CD4-positive, alpha-beta memory T cell (primary cell): ENCODE results near the gene RILPL2. TPM values are rescaled to one million over a fixed set of nuclear protein-coding genes. Genes with fewer than 3 reads are reported as not detected.
"Not testable (repeated sequence)": the region's sequence is repeated elsewhere in the genome, so short reads cannot be mapped to it uniquely, and the experiment has no call there.

Source experiments
- CTCF ChIA-PET: fragments of 350-600 bp; sonication (Branson Sonifier 250); formaldehyde crosslinking; loops from one replicate; lab custom pipeline; 2021; ENCODE audit warnings: inconsistent platforms; ENCODE audit not compliant: partially characterized antibody; lab: Charles Lee
- POLR2A ChIA-PET: fragments of 350-600 bp; sonication (Branson Sonifier 250); formaldehyde crosslinking; loops from one replicate; lab custom pipeline; 2021; ENCODE audit not compliant: partially characterized antibody; lab: Charles Lee
- DNase-seq, 5 donors: peaks; one replicate each; pipeline versions ENCODE4 v3.0.0 to v3.0.0-alpha.2; 2020 to 2022; ENCODE audit warnings: mixed read lengths in 1 of 5
- H3K27ac ChIP-seq: one replicate; pipeline ENCODE4 v1.7.0; 2013; ENCODE audit warnings: low read depth, low read length
- H3K27me3 ChIP-seq: 2 replicates; pipeline ENCODE4 v1.7.0; 2013; ENCODE audit warnings: mild to moderate bottlenecking, low read length, moderate library complexity; ENCODE audit not compliant: insufficient read depth
- H3K36me3 ChIP-seq: 2 replicates; pipeline ENCODE4 v1.7.0; 2013; ENCODE audit warnings: mild to moderate bottlenecking, low read length, moderate library complexity; ENCODE audit not compliant: insufficient read depth
- H3K4me1 ChIP-seq: 2 replicates; pipeline ENCODE4 v1.7.0; 2013; ENCODE audit warnings: mild to moderate bottlenecking, low read length, moderate library complexity; ENCODE audit not compliant: insufficient read depth
- H3K4me3 ChIP-seq, 2 donors: one replicate each; pipeline ENCODE4 v1.7.0; 2013; ENCODE audit warnings: low read length in 2 of 2, mild to moderate bottlenecking in 1 of 2
- H3K9me3 ChIP-seq, 2 donors: one replicate each; pipeline ENCODE4 v1.7.0; 2013; ENCODE audit warnings: low read length in 2 of 2, control low read depth in 1 of 2; ENCODE audit not compliant: control insufficient read depth in 1 of 2
- H3K27ac Mint-ChIP-seq, 7 donors: one replicate each; pipeline ENCODE4 v1.8.0; 2020 to 2021; ENCODE audit warnings: mixed read lengths in 7 of 7, mild to moderate bottlenecking in 6 of 7, inconsistent platforms in 3 of 7, moderate library complexity in 3 of 7
- H3K27me3 Mint-ChIP-seq, 2 donors: one replicate each; pipeline ENCODE4 v1.8.0; 2020 to 2021; ENCODE audit warnings: mixed read lengths in 2 of 2
- H3K36me3 Mint-ChIP-seq, 2 donors: one replicate each; pipeline ENCODE4 v1.8.0; 2020 to 2021; ENCODE audit warnings: mixed read lengths in 2 of 2, inconsistent platforms in 1 of 2, mild to moderate bottlenecking in 1 of 2
- H3K4me1 Mint-ChIP-seq, 4 donors: one replicate each; pipeline ENCODE4 v1.8.0; 2020 to 2021; ENCODE audit warnings: mixed read lengths in 4 of 4, mild to moderate bottlenecking in 1 of 4
- H3K4me3 Mint-ChIP-seq, 8 donors: one replicate each; pipeline ENCODE4 v1.8.0; 2020 to 2021; ENCODE audit warnings: mixed read lengths in 8 of 8, mild to moderate bottlenecking in 7 of 8, moderate library complexity in 6 of 8, inconsistent platforms in 3 of 8
- H3K9me3 Mint-ChIP-seq, 8 donors: one replicate each; pipeline ENCODE4 v1.8.0; 2020 to 2021; ENCODE audit warnings: mixed read lengths in 8 of 8, mild to moderate bottlenecking in 5 of 8, inconsistent platforms in 3 of 8, moderate library complexity in 1 of 8
- intact Hi-C: fragments of 100-400 bp; cut with micrococcal nuclease; formaldehyde crosslinking; loops from one replicate; pipeline ENCODE4 v1.15.1; 2023
- polyA plus RNA-seq, 2 donors: library from polyadenylated mRNA; unstranded; fragments of 300-500 nt; fragmentation: Illumina TruSeq; gene quantifications; one replicate each; pipeline ENCODE4 v1.2.3, GENCODE V29; 2021
- total RNA-seq, 2 experiments: library from RNA; stranded (reverse); gene quantifications; one replicate each; pipeline ENCODE4 v1.2.3, GENCODE V29; 2021

Gene RILPL2
- total and polyA plus RNA-seq, 4 experiments from 2014 or later: 11.6 to 13.7 (median 12.6) TPM

GRCh38 chr12:123452276-123452550 is 15.7 kb upstream of the RILPL2 start:
- H3K9me3 Mint-ChIP-seq, H3K4me3 ChIP-seq, H3K27ac ChIP-seq, H3K27me3 Mint-ChIP-seq, DNase-seq, H3K36me3 Mint-ChIP-seq, intact Hi-C loops, H3K27me3 ChIP-seq, H3K9me3 ChIP-seq, H3K36me3 ChIP-seq: not testable (repeated sequence)
- POLR2A ChIA-PET: interaction anchor here (0.8 to 8.7 kb wide), 4 partner anchors 16 to 130 kb away, joined by 3 to 141 read pairs (median 3); partner anchors contain the start of genes KMT5A and RILPL2
- peak overlapping the region in 1 of 8 donors; percentile 25 for H3K4me3 Mint-ChIP-seq
- H3K4me1 Mint-ChIP-seq: peaks cover 12 to 26% (median 18%) of the 10 kb centered on the region in 4 donors
- H3K4me1 ChIP-seq: peaks cover 20% of the 10 kb centered on the region
- peak overlapping the region in 5 of 7 donors; percentile 35 to 88 (median 64) for H3K27ac Mint-ChIP-seq
- CTCF ChIA-PET: interaction anchor here (0.8 to 1.2 kb wide), 2 partner anchors 18 to 87 kb away, joined by 3 to 5 read pairs; partner anchors contain the start of gene SBNO1

GRCh38 chr12:123450636-123451035 is 14.2 kb upstream of the RILPL2 start:
- H3K36me3 Mint-ChIP-seq: no peaks in the 10 kb centered on the region
- DNase-seq: no peak
- H3K4me3 Mint-ChIP-seq: peak overlapping the region in 2 of 8 donors; percentile 6 to 25
- no peaks in the 10 kb centered on the region for H3K9me3 Mint-ChIP-seq
- H3K27me3 Mint-ChIP-seq: no peaks in the 10 kb centered on the region
- Histone ChIP-seq H3K9me3 (no peaks in the 10 kb centered on the region), H3K4me3 (no peak overlapping the region), H3K4me1 (peaks cover 33% of the 10 kb centered on the region), H3K27me3 (no peaks in the 10 kb centered on the region), H3K27ac (no peak overlapping the region), H3K36me3 (no peaks in the 10 kb centered on the region)
- ChIA-PET POLR2A (interaction anchor here (1.0 to 8.7 kb wide), 4 partner anchors 9 to 218 kb away, joined by 3 to 141 read pairs (median 3); partner anchors contain the start of genes MPHOSPH9, MTRFR and RILPL2), CTCF (interaction anchor here (1.1 kb wide), 1 partner anchor 19 kb away, joined by 3 read pairs; no protein-coding TSS in a partner anchor)
- H3K27ac Mint-ChIP-seq: peak overlapping the region in 5 of 7 donors; percentile 15 to 82 (median 66)
- peaks cover 18 to 35% (median 26%) of the 10 kb centered on the region in 4 donors for H3K4me1 Mint-ChIP-seq
- intact Hi-C loops: no loop called here

GRCh38 chr12:123449856-123450255 is 13.4 kb upstream of the RILPL2 start:
- Mint-ChIP-seq H3K27ac (peak overlapping the region; percentile 80 to 94 (median 84)), H3K36me3 (no peaks in the 10 kb centered on the region), H3K4me1 (peaks cover 22 to 39% (median 31%) of the 10 kb centered on the region in 4 donors), H3K4me3 (peak overlapping the region in 3 of 8 donors; percentile 23 to 39 (median 25)), H3K27me3 (no peaks in the 10 kb centered on the region), H3K9me3 (no peaks in the 10 kb centered on the region)
- H3K27me3 ChIP-seq: no peaks in the 10 kb centered on the region
- ChIA-PET CTCF (interaction anchor here (1.1 kb wide), 1 partner anchor 18 kb away, joined by 3 read pairs; no protein-coding TSS in a partner anchor), POLR2A (interaction anchor here (8.7 kb wide), 1 partner anchor 14 kb away, joined by 141 read pairs; the partner anchor contains the start of gene RILPL2)
- intact Hi-C loops: no loop called here
- H3K36me3 ChIP-seq: no peaks in the 10 kb centered on the region
- H3K4me1 ChIP-seq: peaks cover 38% of the 10 kb centered on the region
- no peak overlapping the region for H3K4me3 ChIP-seq
- H3K27ac ChIP-seq: peak overlapping the region; percentile 42
- no peak for DNase-seq
- no peaks in the 10 kb centered on the region for H3K9me3 ChIP-seq

GRCh38 chr12:123449249-123449733 is 12.8 kb upstream of the RILPL2 start:
- H3K4me3 Mint-ChIP-seq: peak overlapping the region; percentile 25 to 69 (median 59)
- H3K27me3 ChIP-seq: no peaks in the 10 kb centered on the region
- peaks cover 23 to 45% (median 34%) of the 10 kb centered on the region in 4 donors for H3K4me1 Mint-ChIP-seq
- no peaks in the 10 kb centered on the region for H3K27me3 Mint-ChIP-seq
- intact Hi-C loops: no loop called here
- peak overlapping the region; percentile 42 for H3K27ac ChIP-seq
- ChIA-PET POLR2A (interaction anchor here (0.7 to 8.7 kb wide), 11 partner anchors 10 to 474 kb away, joined by 3 to 141 read pairs (median 8); partner anchors contain the start of genes KMT5A, MPHOSPH9, MTRFR and OGFOD2), CTCF (interaction anchor here (1.1 to 2.0 kb wide), 4 partner anchors 8 to 84 kb away, joined by 3 to 13 read pairs (median 6); partner anchors contain the start of gene SNRNP35)
- H3K4me1 ChIP-seq: peaks cover 38% of the 10 kb centered on the region
- H3K9me3 Mint-ChIP-seq: no peaks in the 10 kb centered on the region
- no peaks in the 10 kb centered on the region for H3K36me3 Mint-ChIP-seq
- no peaks in the 10 kb centered on the region for H3K9me3 ChIP-seq
- H3K4me3 ChIP-seq: no peak overlapping the region
- H3K27ac Mint-ChIP-seq: peak overlapping the region; percentile 80 to 94 (median 84)
- no peak for DNase-seq
- no peaks in the 10 kb centered on the region for H3K36me3 ChIP-seq

GRCh38 chr12:123446333-123446713 is 9.8 kb upstream of the RILPL2 start:
- H3K9me3 Mint-ChIP-seq: no peaks in the 10 kb centered on the region
- CTCF ChIA-PET: no interaction called here

GRCh38 chr12:123445388-123446332 is 9.2 kb upstream of the RILPL2 start:
- Histone ChIP-seq H3K27ac (peak overlapping the region; percentile 18), H3K4me3 (no peak overlapping the region), H3K9me3 (no peaks in the 10 kb centered on the region), H3K36me3 (no peaks in the 10 kb centered on the region), H3K27me3 (no peaks in the 10 kb centered on the region), H3K4me1 (peaks cover 38% of the 10 kb centered on the region)
- intact Hi-C loops: no loop called here
- DNase-seq: no peak
- Mint-ChIP-seq H3K4me3 (peak overlapping the region; percentile 63 to 75 (median 72)), H3K9me3 (no peaks in the 10 kb centered on the region), H3K27ac (peak overlapping the region; percentile 77 to 95 (median 86)), H3K27me3 (no peaks in the 10 kb centered on the region), H3K36me3 (no peaks in the 10 kb centered on the region), H3K4me1 (peaks cover 20 to 42% (median 34%) of the 10 kb centered on the region in 4 donors)
- ChIA-PET CTCF (no interaction called here), POLR2A (interaction anchor here (0.7 to 8.7 kb wide), 3 partner anchors 10 to 152 kb away, joined by 3 to 141 read pairs (median 132); partner anchors contain the start of genes RILPL2 and SNRNP35)

More at GRCh38 chr12:123446333-123446713, 9.8 kb upstream of the RILPL2 start:
- no peaks in the 10 kb centered on the region for H3K27me3 ChIP-seq
- intact Hi-C loops: no loop called here
- no peaks in the 10 kb centered on the region for H3K36me3 Mint-ChIP-seq
- no peaks in the 10 kb centered on the region for H3K36me3 ChIP-seq
- no peak overlapping the region for H3K4me3 ChIP-seq
- H3K27me3 Mint-ChIP-seq: no peaks in the 10 kb centered on the region
- DNase-seq: no peak
- peaks cover 38% of the 10 kb centered on the region for H3K4me1 ChIP-seq
- POLR2A ChIA-PET: interaction anchor here (8.5 to 8.7 kb wide), 2 partner anchors 10 to 12 kb away, joined by 132 to 141 read pairs; partner anchors contain the start of genes RILPL2 and SNRNP35
- H3K27ac ChIP-seq: peak overlapping the region; percentile 18
- no peaks in the 10 kb centered on the region for H3K9me3 ChIP-seq
- H3K27ac Mint-ChIP-seq: peak overlapping the region; percentile 59 to 95 (median 84)
- H3K4me1 Mint-ChIP-seq: peaks cover 23 to 46% (median 34%) of the 10 kb centered on the region in 4 donors
- H3K4me3 Mint-ChIP-seq: peak overlapping the region in 7 of 8 donors; percentile 63 to 75 (median 71)
